D341Med (cell line): ENCODE measurements around the gene BEAN1.

Source experiments
- DNase-seq: peaks from one replicate; pipeline ENCODE4 v3.0.0; 2012; ENCODE audit warnings: low spot score

Gene BEAN1

GRCh38 chr16:66427036-66427860 lies at the start of gene BEAN1:
TSS of gene BEAN1 (plus strand) at chr16:66427295. CDS start at chr16:66437677, 10,382 bp downstream.
- DNase-seq: peak; percentile 68

GRCh38 chr16:66377324-66377723 lies 49.8 kb upstream of the BEAN1 start:
- no peak for DNase-seq

- DNase-seq: no peak
Measured at GRCh38 chr16:66378741-66379570, 48.1 kb upstream of the BEAN1 start.

GRCh38 chr16:66379571-66379941 lies 47.5 kb upstream of the BEAN1 start:
- DNase-seq: no peak

- no peak for DNase-seq
Measured at GRCh38 chr16:66380421-66380820, 46.7 kb upstream of the BEAN1 start.

- no peak for DNase-seq
Measured at GRCh38 chr16:66381585-66382170, 45.4 kb upstream of the BEAN1 start.

- no peak for DNase-seq
Measured at GRCh38 chr16:66382171-66382965, 44.7 kb upstream of the BEAN1 start.

- DNase-seq: no peak
Measured at GRCh38 chr16:66382966-66383299, 44.2 kb upstream of the BEAN1 start.

- DNase-seq: no peak
Measured at GRCh38 chr16:66383551-66383950, 43.5 kb upstream of the BEAN1 start.

- no peak for DNase-seq
Measured at GRCh38 chr16:66385415-66385814, 41.7 kb upstream of the BEAN1 start.

- DNase-seq: no peak
Measured at GRCh38 chr16:66386629-66387622, 40.2 kb upstream of the BEAN1 start.

- DNase-seq: peak; percentile 3
Measured at GRCh38 chr16:66387817-66388332, 39.2 kb upstream of the BEAN1 start.

- no peak for DNase-seq
Measured at GRCh38 chr16:66388350-66389139, 38.5 kb upstream of the BEAN1 start.

- DNase-seq: no peak
Measured at GRCh38 chr16:66389256-66390176, 37.6 kb upstream of the BEAN1 start.

GRCh38 chr16:66390346-66391108 lies 36.6 kb upstream of the BEAN1 start:
- DNase-seq: no peak

- DNase-seq: no peak
Measured at GRCh38 chr16:66391726-66392670, 35.1 kb upstream of the BEAN1 start.
